Duodenal mucosa (tissue), 2 donors: ENCODE measurements around the gene SMIM8.

Experiments used
- H3K27ac ChIP-seq: one replicate; pipeline ENCODE4 v1.7.0; 2013; ENCODE audit warnings: low read depth, low read length
- H3K27me3 ChIP-seq, 2 donors: one replicate each; pipeline ENCODE4 v1.7.0; 2013; ENCODE audit warnings: low read length in 2 of 2, control low read depth in 1 of 2; ENCODE audit not compliant: insufficient read depth in 2 of 2, control insufficient read depth in 1 of 2
- H3K36me3 ChIP-seq, 2 donors: one replicate each; pipeline ENCODE4 v1.7.0; 2013; ENCODE audit warnings: low read length in 2 of 2, control low read depth in 1 of 2; ENCODE audit not compliant: insufficient read depth in 2 of 2, control insufficient read depth in 1 of 2
- H3K4me1 ChIP-seq, 2 donors: one replicate each; pipeline ENCODE4 v1.7.0; 2013; ENCODE audit warnings: low read length in 2 of 2, control low read depth in 1 of 2; ENCODE audit not compliant: insufficient read depth in 2 of 2, control insufficient read depth in 1 of 2
- H3K4me3 ChIP-seq, 2 donors: one replicate each; pipeline ENCODE4 v1.7.0; 2013; ENCODE audit warnings: low read length in 2 of 2, low read depth in 1 of 2
- H3K9ac ChIP-seq, 2 donors: one replicate each; pipeline ENCODE4 v1.7.0; 2013; ENCODE audit warnings: low read length in 2 of 2, low read depth in 1 of 2
- H3K9me3 ChIP-seq, 2 donors: one replicate each; pipeline ENCODE4 v1.7.0; 2013; ENCODE audit warnings: low read length in 2 of 2, control low read depth in 1 of 2; ENCODE audit not compliant: control insufficient read depth in 1 of 2

The SMIM8 gene

DNA sequence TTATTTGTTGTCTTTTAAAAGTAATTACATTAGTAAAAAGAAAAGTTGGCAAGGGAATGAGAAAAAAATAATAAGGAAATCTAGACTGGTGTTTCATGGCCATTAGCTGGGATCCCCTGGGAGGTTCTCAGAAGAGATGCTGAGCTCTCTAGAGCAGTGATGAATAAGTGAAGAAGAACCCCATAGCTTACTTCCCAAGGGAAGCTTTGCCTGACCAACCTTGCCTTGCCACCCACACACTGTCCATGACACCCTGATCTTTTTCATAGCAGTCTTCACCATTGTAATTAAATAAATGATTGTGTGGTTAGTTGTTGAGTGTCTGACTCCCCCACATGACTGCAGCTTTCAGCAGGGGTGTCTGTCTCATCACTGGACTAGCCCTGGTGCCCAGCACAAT is 28.1 kb downstream of the SMIM8 start:
- Histone ChIP-seq H3K27me3 (no peaks in the 10 kb centered on the region), H3K27ac (no peak overlapping the region), H3K9ac (no peak overlapping the region), H3K4me1 (no peaks in the 10 kb centered on the region), H3K36me3 (no peaks in the 10 kb centered on the region), H3K4me3 (no peak overlapping the region), H3K9me3 (no peaks in the 10 kb centered on the region)

DNA sequence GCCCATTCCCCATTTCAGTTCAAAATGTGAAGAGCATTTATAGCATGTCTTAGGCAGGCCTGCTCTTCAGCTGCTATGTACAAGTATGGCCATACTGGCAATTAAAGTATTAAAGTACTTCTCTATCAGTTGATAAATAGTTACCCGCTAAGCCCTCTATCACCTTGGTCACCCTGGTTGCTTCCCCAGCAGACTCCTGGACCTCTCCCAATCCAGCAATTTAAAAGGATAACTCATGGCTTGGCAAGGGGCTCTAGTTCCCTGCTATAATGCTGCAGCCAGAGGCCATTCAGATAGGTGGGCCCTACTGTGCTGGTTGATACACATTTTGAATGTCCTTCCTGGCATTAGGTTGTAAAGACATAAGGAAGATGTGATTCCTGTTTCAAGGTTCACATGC is 29.2 kb downstream of the SMIM8 start:
- no peak overlapping the region for H3K27ac ChIP-seq
- no peaks in the 10 kb centered on the region for H3K4me1 ChIP-seq
- no peaks in the 10 kb centered on the region for H3K27me3 ChIP-seq
- H3K4me3 ChIP-seq, result no peak overlapping the region
- H3K9ac ChIP-seq, result no peak overlapping the region
- no peaks in the 10 kb centered on the region for H3K9me3 ChIP-seq
- H3K36me3 ChIP-seq, result no peaks in the 10 kb centered on the region

GRCh38 chr6:87356181-87356580 is 33.8 kb downstream of the SMIM8 start:
- Histone ChIP-seq H3K36me3 (no peaks in the 10 kb centered on the region), H3K27ac (no peak overlapping the region), H3K4me1 (no peaks in the 10 kb centered on the region), H3K27me3 (no peaks in the 10 kb centered on the region), H3K4me3 (no peak overlapping the region), H3K9ac (no peak overlapping the region), H3K9me3 (no peaks in the 10 kb centered on the region)

DNA sequence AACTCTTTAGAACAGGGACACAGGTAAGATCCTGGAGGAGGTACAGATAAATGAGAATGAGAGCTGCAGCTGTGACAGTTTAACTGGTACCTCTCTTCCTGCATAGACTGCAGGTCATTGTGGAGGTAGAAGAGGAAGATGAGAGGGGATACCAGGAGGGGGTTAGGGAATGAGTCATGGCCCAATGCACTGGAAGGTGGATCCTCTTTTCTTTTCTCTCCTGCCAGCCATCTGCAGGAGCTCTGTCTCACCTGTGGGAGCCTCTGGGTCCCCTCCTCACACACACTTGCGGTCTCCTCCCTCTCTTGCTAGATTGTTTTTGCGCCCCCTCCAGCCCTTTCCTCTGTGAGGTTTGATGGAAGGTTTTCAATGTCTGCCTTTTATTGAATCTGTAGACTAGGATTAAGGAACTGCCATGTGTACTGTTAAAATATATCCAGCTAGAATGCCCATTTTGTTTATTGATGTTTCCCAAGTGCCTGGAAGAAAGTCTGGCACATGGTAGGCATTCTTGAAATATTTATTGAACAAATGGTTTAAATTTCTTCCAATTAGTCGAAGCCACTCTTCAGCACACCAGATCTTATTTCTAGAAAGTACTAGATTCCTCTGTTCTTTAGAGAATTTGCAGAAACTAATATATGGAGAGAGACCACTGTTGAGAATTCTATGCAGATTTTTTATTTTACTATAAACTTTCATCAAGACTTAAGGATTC is 35.2 kb downstream of the SMIM8 start:
- Histone ChIP-seq H3K4me1 (no peaks in the 10 kb centered on the region), H3K9me3 (no peaks in the 10 kb centered on the region), H3K27me3 (no peaks in the 10 kb centered on the region), H3K4me3 (no peak overlapping the region), H3K27ac (no peak overlapping the region), H3K9ac (no peak overlapping the region), H3K36me3 (no peaks in the 10 kb centered on the region)

- H3K27me3 ChIP-seq, result no peaks in the 10 kb centered on the region
- peaks cover 0 to 7% of the 10 kb centered on the region in 2 donors for H3K9me3 ChIP-seq
- no peaks in the 10 kb centered on the region for H3K36me3 ChIP-seq
- H3K4me3 ChIP-seq, result no peak overlapping the region
- H3K9ac ChIP-seq, result no peak overlapping the region
- no peak overlapping the region for H3K27ac ChIP-seq
- H3K4me1 ChIP-seq, result no peaks in the 10 kb centered on the region
Measured at GRCh38 chr6:87364602-87365252, 42.3 kb downstream of the SMIM8 start.

DNA sequence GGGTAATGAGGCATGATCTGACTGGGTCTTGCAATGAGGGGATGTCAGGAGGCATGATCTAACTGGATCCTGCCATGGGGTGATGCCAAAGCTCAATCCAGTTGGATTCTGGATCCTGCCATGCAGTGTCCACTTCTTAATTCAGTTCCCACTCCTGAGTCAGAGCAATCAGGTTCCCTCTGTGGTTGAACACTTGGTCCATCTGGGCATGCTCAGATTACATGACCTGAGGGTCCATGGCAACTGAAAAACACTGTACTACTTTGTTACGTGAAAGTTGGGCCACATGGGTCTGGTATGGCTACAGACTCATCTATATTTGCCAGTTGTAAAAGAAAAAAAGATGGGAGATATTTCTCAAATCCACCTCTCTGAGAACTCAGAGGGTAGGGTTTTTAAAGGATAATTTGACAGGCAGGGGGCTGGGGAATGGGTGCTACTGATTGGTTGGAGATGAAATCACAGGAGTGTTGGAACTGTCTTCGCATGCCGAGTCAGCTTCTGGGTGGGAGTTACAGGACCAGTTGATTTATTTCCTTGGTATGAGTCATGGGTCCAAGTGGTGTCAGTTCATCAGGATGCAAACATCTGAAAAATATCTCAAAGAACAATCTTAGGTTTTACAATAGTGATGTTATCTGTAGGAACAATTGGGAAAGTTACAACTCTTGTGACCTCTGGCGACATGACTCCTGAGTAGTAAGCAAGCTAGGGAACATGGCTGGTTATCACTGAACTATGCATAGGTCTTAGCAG is 43.9 kb downstream of the SMIM8 start:
- H3K9ac ChIP-seq, result no peak overlapping the region
- peaks cover 0 to 7% of the 10 kb centered on the region in 2 donors for H3K9me3 ChIP-seq
- H3K27me3 ChIP-seq, result no peaks in the 10 kb centered on the region

GRCh38 chr6:87366899-87367298 is 44.5 kb downstream of the SMIM8 start:
- no peaks in the 10 kb centered on the region for H3K27me3 ChIP-seq
- H3K36me3 ChIP-seq, result no peaks in the 10 kb centered on the region
- H3K27ac ChIP-seq, result no peak overlapping the region
- no peaks in the 10 kb centered on the region for H3K4me1 ChIP-seq
- peaks cover 0 to 7% of the 10 kb centered on the region in 2 donors for H3K9me3 ChIP-seq
- no peak overlapping the region for H3K4me3 ChIP-seq
- no peak overlapping the region for H3K9ac ChIP-seq

More for the DNA sequence above, 43.9 kb downstream of the SMIM8 start:
- no peaks in the 10 kb centered on the region for H3K36me3 ChIP-seq
- no peak overlapping the region for H3K4me3 ChIP-seq
- H3K27ac ChIP-seq, result no peak overlapping the region
- H3K4me1 ChIP-seq, result no peaks in the 10 kb centered on the region

GRCh38 chr6:87373377-87373776 is 51.0 kb downstream of the SMIM8 start:
- Histone ChIP-seq H3K36me3 (no peaks in the 10 kb centered on the region), H3K4me3 (no peak overlapping the region), H3K9ac (no peak overlapping the region), H3K9me3 (no peaks in the 10 kb centered on the region), H3K27me3 (no peaks in the 10 kb centered on the region), H3K4me1 (no peaks in the 10 kb centered on the region), H3K27ac (no peak overlapping the region)

GRCh38 chr6:87375315-87375714 is 52.9 kb downstream of the SMIM8 start:
- Histone ChIP-seq H3K27me3 (no peaks in the 10 kb centered on the region), H3K27ac (no peak overlapping the region), H3K9ac (no peak overlapping the region), H3K36me3 (no peaks in the 10 kb centered on the region), H3K9me3 (no peaks in the 10 kb centered on the region), H3K4me3 (no peak overlapping the region), H3K4me1 (no peaks in the 10 kb centered on the region)

GRCh38 chr6:87376643-87377042 is 54.3 kb downstream of the SMIM8 start:
- H3K4me3 ChIP-seq, result no peak overlapping the region
- H3K9ac ChIP-seq, result no peak overlapping the region
- H3K27ac ChIP-seq, result no peak overlapping the region
- H3K27me3 ChIP-seq, result no peaks in the 10 kb centered on the region
- no peaks in the 10 kb centered on the region for H3K4me1 ChIP-seq
- no peaks in the 10 kb centered on the region for H3K9me3 ChIP-seq
- H3K36me3 ChIP-seq, result no peaks in the 10 kb centered on the region
